Naive thymus-derived CD8-positive, alpha-beta T cell (primary cell): ENCODE results near the gene CELF5. TPM values are rescaled to one million over a fixed set of nuclear protein-coding genes. Genes with fewer than 3 reads are reported as not detected.
"Not testable (repeated sequence)": the region's sequence is repeated elsewhere in the genome, so short reads cannot be mapped to it uniquely, and the experiment has no call there.

Experiments
- ATAC-seq, 2 donors: fragments of 150-1000 bp; cut with Tn5 transposase in 1 of 2; sonication (Bioruptor Pico), chemical (Tn5 transposase) in 1 of 2; 1 replicate in 1 of 2; 2 replicates in 1 of 2; pipeline ENCODE4 v1.10.0; 2021; ENCODE audit warnings: mild to moderate bottlenecking in 2 of 2, moderate library complexity in 2 of 2
- POLR2A ChIA-PET: fragments of 350-600 bp; sonication (Branson Sonifier 250); formaldehyde crosslinking; loops from one replicate; lab custom pipeline; 2021; ENCODE audit warnings: antibody characterized with exemption; lab: Charles Lee
- DNase-seq, 10 donors: peaks; one replicate each; pipeline versions ENCODE4 v3.0.0 to v3.0.0-alpha.2; 2020 to 2022
- H3K27ac Mint-ChIP-seq, 10 donors: one replicate each; pipeline ENCODE4 v1.8.0; 2020 to 2022; ENCODE audit warnings: mild to moderate bottlenecking in 10 of 10, mixed read lengths in 10 of 10, moderate library complexity in 4 of 10, inconsistent platforms in 1 of 10
- H3K27me3 Mint-ChIP-seq, 5 donors: one replicate each; pipeline ENCODE4 v1.8.0; 2021 to 2022; ENCODE audit warnings: mixed read lengths in 5 of 5
- H3K36me3 Mint-ChIP-seq, 3 donors: one replicate each; pipeline ENCODE4 v1.8.0; 2020 to 2022; ENCODE audit warnings: mixed read lengths in 3 of 3, mild to moderate bottlenecking in 2 of 3, inconsistent platforms in 1 of 3
- H3K4me1 Mint-ChIP-seq, 4 donors: one replicate each; pipeline ENCODE4 v1.8.0; 2021 to 2022; ENCODE audit warnings: mixed read lengths in 4 of 4
- H3K4me3 Mint-ChIP-seq, 10 donors: one replicate each; pipeline ENCODE4 v1.8.0; 2020 to 2022; ENCODE audit warnings: mild to moderate bottlenecking in 10 of 10, mixed read lengths in 10 of 10, moderate library complexity in 6 of 10, inconsistent platforms in 1 of 10
- H3K9me3 Mint-ChIP-seq, 9 donors: one replicate each; pipeline ENCODE4 v1.8.0; 2020 to 2022; ENCODE audit warnings: mixed read lengths in 9 of 9, mild to moderate bottlenecking in 3 of 9, inconsistent platforms in 1 of 9, moderate library complexity in 1 of 9
- polyA plus RNA-seq, 3 donors: library from polyadenylated mRNA; unstranded; fragments of 300-500 nt; fragmentation: Illumina TruSeq; gene quantifications; one replicate each; pipeline ENCODE4 v1.2.3, GENCODE V29; 2021
- total RNA-seq, 8 experiments: library from RNA in 2 of 8; stranded (reverse) in 2 of 8; gene quantifications; one replicate each; pipeline ENCODE4 v1.2.3 and lab custom pipeline; 2021 to 2026

CELF5 gene
- total and polyA plus RNA-seq, 5 experiments from 2014 or later, result 0.23 to 0.41 TPM; not detected in 3

- ATAC-seq, result no peak
- no peak overlapping the region for H3K4me3 Mint-ChIP-seq
- peaks cover 0 to 7% (median under 1%) of the 10 kb centered on the region in 4 donors for H3K4me1 Mint-ChIP-seq
- no peaks in the 10 kb centered on the region for H3K9me3 Mint-ChIP-seq
- H3K27ac Mint-ChIP-seq, result no peak overlapping the region
- no peaks in the 10 kb centered on the region for H3K36me3 Mint-ChIP-seq
- peaks cover 4 to 27% (median 19%) of the 10 kb centered on the region in 5 donors for H3K27me3 Mint-ChIP-seq
- POLR2A ChIA-PET, result interaction anchor here (0.6 kb wide), 2 partner anchors 11 to 38 kb away, joined by 3 to 5 read pairs; no protein-coding TSS in a partner anchor
- DNase-seq, result no peak
These were observed 101.0 kb downstream of the CELF5 start for GRCh38 chr19:3325451-3325850.

DNA sequence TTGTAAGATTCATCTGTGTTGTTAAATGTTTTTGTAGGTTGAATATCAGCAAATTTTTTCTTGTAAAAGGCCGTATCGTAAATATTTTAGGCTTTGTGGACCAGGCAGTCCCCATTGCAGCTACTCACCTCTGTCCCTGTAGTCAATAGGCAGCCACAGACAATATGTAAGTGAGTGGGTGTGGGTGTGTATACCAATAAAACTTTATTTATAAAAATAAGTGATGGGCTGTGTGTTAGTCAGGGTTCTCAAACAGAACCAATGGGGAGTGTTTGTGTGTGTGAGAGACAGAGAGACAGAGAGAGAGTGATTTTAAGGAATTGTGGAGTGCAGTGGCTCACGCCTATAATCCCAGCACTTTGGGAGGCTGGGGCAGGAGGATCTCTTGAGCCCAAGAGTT lies 104.3 kb downstream of the CELF5 start:
- DNase-seq (no peak), ATAC-seq (no peak)
- no peaks in the 10 kb centered on the region for H3K27me3 Mint-ChIP-seq
- POLR2A ChIA-PET, result no interaction called here
- peak overlapping the region in 1 of 10 donors; percentile 22 for H3K27ac Mint-ChIP-seq
- H3K36me3 Mint-ChIP-seq, result no peaks in the 10 kb centered on the region
- H3K4me1 Mint-ChIP-seq, result peaks cover 0 to 8% (median 2%) of the 10 kb centered on the region in 4 donors
- H3K9me3 Mint-ChIP-seq, result no peaks in the 10 kb centered on the region
- no peak overlapping the region for H3K4me3 Mint-ChIP-seq

GRCh38 chr19:3330047-3330446 lies 105.6 kb downstream of the CELF5 start:
- peaks cover 0 to 3% (median 0%) of the 10 kb centered on the region in 5 donors for H3K27me3 Mint-ChIP-seq
- no peaks in the 10 kb centered on the region for H3K36me3 Mint-ChIP-seq
- H3K4me3 Mint-ChIP-seq, result no peak overlapping the region

DNA sequence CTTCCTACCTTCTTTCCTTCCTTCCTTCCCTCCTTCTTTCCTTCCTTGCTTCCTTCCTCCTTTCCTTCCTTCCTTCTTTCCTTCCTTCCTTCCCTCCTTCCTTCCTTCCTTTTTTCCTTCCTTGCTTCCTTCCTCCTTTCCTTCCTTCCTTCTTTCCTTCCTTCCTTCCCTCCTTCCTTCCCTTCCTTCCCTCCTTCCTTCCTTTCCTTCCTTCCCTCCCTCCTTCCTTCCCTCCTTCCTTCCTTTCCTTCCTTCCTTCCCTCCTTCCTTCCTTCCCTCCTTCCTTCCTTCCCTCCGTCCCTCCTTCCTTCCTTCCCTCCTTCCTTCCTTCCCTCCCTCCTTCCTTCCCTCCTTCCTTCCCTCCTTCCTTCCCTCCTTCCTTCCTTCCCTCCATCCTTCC lies 107.8 kb downstream of the CELF5 start:
- H3K9me3 Mint-ChIP-seq, H3K27ac Mint-ChIP-seq, DNase-seq, POLR2A ChIA-PET, H3K36me3 Mint-ChIP-seq, ATAC-seq, H3K4me1 Mint-ChIP-seq, H3K27me3 Mint-ChIP-seq, H3K4me3 Mint-ChIP-seq: not testable (repeated sequence)

More at GRCh38 chr19:3330047-3330446, 105.6 kb downstream of the CELF5 start:
- ATAC-seq (no peak), DNase-seq (no peak)
- Mint-ChIP-seq H3K27ac (no peak overlapping the region), H3K4me1 (peaks cover 0 to 8% (median 4%) of the 10 kb centered on the region in 4 donors), H3K9me3 (no peaks in the 10 kb centered on the region)
- POLR2A ChIA-PET, result interaction anchor here (1.1 kb wide), 1 partner anchor 103 kb away, joined by 3 read pairs; no protein-coding TSS in a partner anchor

DNA sequence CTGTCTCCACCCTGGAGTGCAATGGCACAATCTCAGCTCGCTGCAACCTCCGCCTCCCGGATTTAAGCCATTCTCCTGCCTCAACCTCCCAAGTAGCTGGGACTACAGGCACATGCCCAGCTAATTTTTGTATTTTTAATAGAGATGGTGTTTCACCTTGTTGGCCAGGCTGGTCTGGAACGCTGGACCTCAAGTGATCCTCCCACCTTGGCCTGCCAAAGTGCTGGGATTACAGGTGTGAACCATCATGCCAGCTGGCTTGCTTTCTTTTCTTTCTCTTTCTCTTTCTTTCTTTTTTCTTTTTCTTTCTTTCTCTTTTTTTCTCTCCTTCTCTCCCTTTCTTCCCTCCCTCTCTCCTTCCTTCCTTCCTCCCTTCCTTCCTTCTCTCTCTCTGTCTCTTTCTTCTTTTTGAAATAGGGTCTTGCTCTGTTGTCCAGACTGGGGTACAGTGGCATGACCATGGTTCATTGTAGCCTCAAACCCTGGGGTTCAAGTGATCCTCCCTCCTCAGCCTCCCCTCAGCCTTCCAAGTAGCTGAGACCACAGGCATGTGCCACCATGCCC lies 108.6 kb downstream of the CELF5 start:
- POLR2A ChIA-PET, result no interaction called here
- Mint-ChIP-seq H3K27me3 (peaks cover 0 to 3% (median 0%) of the 10 kb centered on the region in 5 donors), H3K27ac (peak overlapping the region in 5 of 10 donors; percentile 27 to 81 (median 63)), H3K4me1 (peaks cover 0 to 10% (median 5%) of the 10 kb centered on the region in 4 donors), H3K36me3 (no peaks in the 10 kb centered on the region), H3K9me3 (no peaks in the 10 kb centered on the region), H3K4me3 (no peak overlapping the region)
- DNase-seq, result no peak
- ATAC-seq, result no peak

DNA sequence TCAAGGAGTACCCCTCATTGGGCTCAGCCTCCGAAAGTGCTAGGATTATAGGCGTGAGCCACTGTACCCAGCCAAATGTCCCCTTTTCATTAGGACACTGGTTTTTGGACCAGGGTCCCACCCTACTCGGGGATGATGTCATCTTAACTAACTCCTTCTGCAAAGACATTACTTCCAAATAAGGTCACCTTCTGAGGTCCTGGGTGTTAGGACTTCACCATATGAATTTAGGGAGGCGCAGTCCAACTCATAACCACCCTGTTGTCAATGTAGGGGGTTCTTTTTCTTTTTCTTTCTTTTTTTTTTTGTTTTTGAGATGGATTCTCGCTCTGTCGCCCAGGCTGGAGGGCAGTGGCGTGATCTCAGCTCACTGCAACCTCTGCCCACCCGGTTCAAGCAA lies 109.2 kb downstream of the CELF5 start:
- peaks cover 3 to 16% (median 8%) of the 10 kb centered on the region in 4 donors for H3K4me1 Mint-ChIP-seq
- ATAC-seq, result no peak
- H3K27me3 Mint-ChIP-seq, result peaks cover 0 to 3% (median 0%) of the 10 kb centered on the region in 5 donors
- no peaks in the 10 kb centered on the region for H3K36me3 Mint-ChIP-seq
- H3K27ac Mint-ChIP-seq, result peak overlapping the region in 3 of 10 donors; percentile 20 to 81 (median 72)
- no peak for DNase-seq
- H3K4me3 Mint-ChIP-seq, result no peak overlapping the region
- no peaks in the 10 kb centered on the region for H3K9me3 Mint-ChIP-seq
- POLR2A ChIA-PET, result interaction anchor here (0.7 kb wide), 1 partner anchor 25 kb away, joined by 4 read pairs; no protein-coding TSS in a partner anchor

- not testable (repeated sequence) for ATAC-seq, H3K27me3 Mint-ChIP-seq, H3K36me3 Mint-ChIP-seq, H3K9me3 Mint-ChIP-seq, DNase-seq, H3K4me3 Mint-ChIP-seq
- POLR2A ChIA-PET, result interaction anchor here (0.6 to 1.9 kb wide), 2 partner anchors 100 to 1332 kb away, joined by 4 to 6 read pairs; no protein-coding TSS in a partner anchor
- H3K4me1 Mint-ChIP-seq, result peaks cover 5 to 24% (median 11%) of the 10 kb centered on the region in 4 donors
- H3K27ac Mint-ChIP-seq, result peak overlapping the region in 4 of 10 donors; percentile 39 to 82 (median 66)
These were observed 110.4 kb downstream of the CELF5 start for GRCh38 chr19:3334749-3335430.

GRCh38 chr19:3335431-3336350 lies 111.2 kb downstream of the CELF5 start:
- POLR2A ChIA-PET, result interaction anchor here (0.6 to 1.9 kb wide), 2 partner anchors 99 to 1331 kb away, joined by 4 to 6 read pairs; no protein-coding TSS in a partner anchor
- Mint-ChIP-seq H3K4me1 (peaks cover 5 to 31% (median 13%) of the 10 kb centered on the region in 4 donors), H3K36me3 (no peaks in the 10 kb centered on the region), H3K27me3 (peaks cover 0 to 3% (median 0%) of the 10 kb centered on the region in 5 donors), H3K27ac (peak overlapping the region in 4 of 10 donors; percentile 39 to 82 (median 72)), H3K9me3 (no peaks in the 10 kb centered on the region), H3K4me3 (no peak overlapping the region)
- ATAC-seq (no peak), DNase-seq (no peak)

DNA sequence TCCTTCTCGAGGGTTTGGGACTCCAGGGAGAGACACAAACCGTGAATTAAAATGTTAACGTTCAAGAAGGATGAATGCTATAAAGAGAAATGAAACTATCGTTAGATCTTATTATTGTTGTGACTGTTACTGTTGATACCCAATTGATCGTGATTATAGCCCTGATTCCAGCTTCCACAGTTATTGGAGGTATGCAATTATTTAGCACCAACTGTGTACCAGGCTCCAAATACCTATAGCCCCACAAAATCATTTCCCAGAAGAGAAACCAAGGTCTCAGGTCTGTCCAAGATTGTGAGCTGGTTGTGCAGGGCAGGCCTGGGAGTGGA lies 111.9 kb downstream of the CELF5 start:
- POLR2A ChIA-PET, result interaction anchor here (1.9 kb wide), 1 partner anchor 98 kb away, joined by 6 read pairs; no protein-coding TSS in a partner anchor
- Mint-ChIP-seq H3K4me3 (no peak overlapping the region), H3K4me1 (peaks cover 5 to 33% (median 13%) of the 10 kb centered on the region in 4 donors), H3K27ac (peak overlapping the region in 6 of 10 donors; percentile 24 to 82 (median 64)), H3K36me3 (no peaks in the 10 kb centered on the region), H3K9me3 (no peaks in the 10 kb centered on the region), H3K27me3 (peaks cover 0 to 3% (median 0%) of the 10 kb centered on the region in 5 donors)
- DNase-seq, result no peak
- no peak for ATAC-seq

DNA sequence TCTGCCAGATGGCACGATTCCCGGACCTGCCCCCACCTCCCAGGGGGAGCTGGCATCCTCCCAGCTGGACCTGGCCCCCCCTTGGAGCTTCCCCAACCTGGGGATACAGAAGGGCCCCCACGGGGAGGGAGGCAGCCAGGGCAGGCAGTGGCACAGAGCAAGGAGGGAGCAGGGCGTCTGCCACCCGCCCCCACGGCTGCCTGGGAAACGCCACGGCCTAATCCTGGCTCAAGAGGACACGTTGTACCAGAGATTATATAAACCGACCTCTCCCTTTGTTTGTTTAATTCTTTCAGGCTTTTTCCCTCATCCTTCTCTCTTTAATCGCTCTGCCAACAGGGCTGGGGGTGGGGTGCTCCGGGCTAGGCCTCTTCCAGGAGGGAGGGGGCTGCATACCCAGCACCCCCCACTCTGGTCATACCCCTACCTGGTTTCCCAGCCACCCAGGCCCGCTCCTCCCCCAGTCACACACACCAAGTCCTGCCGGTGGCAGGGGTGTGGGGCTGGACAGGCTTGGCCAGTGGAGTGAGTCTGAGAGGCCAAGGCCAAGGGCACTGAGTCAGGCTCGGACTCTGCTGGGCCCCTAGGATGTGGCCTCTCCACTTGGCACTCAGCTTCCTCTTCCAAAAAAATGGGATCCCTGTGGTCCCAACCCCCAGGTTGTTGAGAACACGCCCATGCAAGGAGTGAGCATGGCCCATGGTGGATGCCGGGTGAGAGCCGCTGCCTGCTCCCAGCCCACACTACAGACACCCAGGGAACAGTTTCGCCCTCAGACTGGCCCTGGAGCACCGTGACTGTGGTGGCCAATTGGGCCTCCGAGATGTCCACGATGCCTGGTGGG lies 112.4 kb downstream of the CELF5 start:
- ATAC-seq, result no peak
- POLR2A ChIA-PET, result interaction anchor here (0.6 to 4.5 kb wide), 4 partner anchors 20 to 98 kb away, joined by 3 to 24 read pairs (median 6); no protein-coding TSS in a partner anchor

GRCh38 chr19:3338541-3339181 lies 114.2 kb downstream of the CELF5 start:
- peak overlapping the region; percentile 42 to 84 (median 72) for H3K4me3 Mint-ChIP-seq
- POLR2A ChIA-PET, result interaction anchor here (0.5 to 4.5 kb wide), 12 partner anchors 12 to 714 kb away, joined by 3 to 24 read pairs (median 6); partner anchors contain the start of gene DOHH
- peak; percentile 99 to 100 for ATAC-seq

More for the DNA sequence above, 112.4 kb downstream of the CELF5 start:
- Mint-ChIP-seq H3K36me3 (no peaks in the 10 kb centered on the region), H3K4me3 (no peak overlapping the region), H3K27ac (peak overlapping the region in 1 of 10 donors; percentile 40), H3K9me3 (no peaks in the 10 kb centered on the region), H3K4me1 (peaks cover 5 to 36% (median 13%) of the 10 kb centered on the region in 4 donors), H3K27me3 (peaks cover 0 to 3% (median 0%) of the 10 kb centered on the region in 5 donors)
- no peak for DNase-seq

More at GRCh38 chr19:3338541-3339181, 114.2 kb downstream of the CELF5 start:
- no peaks in the 10 kb centered on the region for H3K9me3 Mint-ChIP-seq
- peak; percentile 59 to 88 (median 68) for DNase-seq
- peaks cover 0 to 3% (median 0%) of the 10 kb centered on the region in 5 donors for H3K27me3 Mint-ChIP-seq
- peaks cover 5 to 37% (median 9%) of the 10 kb centered on the region in 4 donors for H3K4me1 Mint-ChIP-seq
- no peaks in the 10 kb centered on the region for H3K36me3 Mint-ChIP-seq
- peak overlapping the region; percentile 80 to 96 (median 92) for H3K27ac Mint-ChIP-seq
